ENCODE results near the gene LMCD1.

- no peak for TF ChIP-seq CTCF (IDR thresholded peaks at IDR 0.05)
- TF ChIP-seq POLR2A (IDR thresholded peaks at IDR 0.05) = no peak
Measured at GRCh38 chr3:8460050-8460708, 41.4 kb upstream of the LMCD1 start.
